ENCODE results near the gene SH2D3A.

DNA sequence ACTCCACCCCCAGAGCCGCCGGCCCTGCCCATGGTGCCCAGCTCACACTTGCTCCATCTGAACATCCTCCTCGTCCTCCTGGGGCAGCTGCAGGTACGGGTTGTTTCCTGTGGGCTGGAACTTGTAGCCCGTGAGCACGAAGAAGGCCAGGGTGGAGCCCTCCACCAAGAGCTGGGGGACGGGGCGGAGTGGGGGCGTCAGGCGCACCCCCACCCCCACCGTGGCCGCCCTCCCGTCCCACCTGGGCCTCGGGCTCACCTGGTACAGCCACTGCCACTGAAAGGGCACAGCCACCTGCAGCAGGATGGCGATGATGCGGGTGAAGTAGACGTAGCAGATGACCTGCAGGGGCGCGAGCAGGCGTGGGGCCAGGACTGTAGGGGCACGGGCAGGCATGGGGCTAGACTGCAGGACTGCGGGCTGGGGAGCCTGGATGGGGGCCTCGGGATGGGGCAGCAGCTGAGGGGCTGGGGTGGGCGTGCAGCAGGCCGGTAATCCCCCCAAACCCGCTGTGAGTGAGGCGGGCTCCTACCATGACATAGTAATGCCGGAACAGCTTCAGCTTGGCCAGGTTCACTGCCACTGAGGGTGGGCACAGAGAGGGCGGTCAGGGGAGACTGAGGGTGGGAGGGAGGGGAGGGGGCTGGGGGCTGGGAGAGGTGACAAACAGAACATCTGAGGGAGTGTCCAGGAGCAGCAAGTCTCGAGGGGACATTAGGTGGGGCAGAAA, 36.1 kb downstream of the SH2D3A start:
- TF ChIP-seq, protein P1, sequence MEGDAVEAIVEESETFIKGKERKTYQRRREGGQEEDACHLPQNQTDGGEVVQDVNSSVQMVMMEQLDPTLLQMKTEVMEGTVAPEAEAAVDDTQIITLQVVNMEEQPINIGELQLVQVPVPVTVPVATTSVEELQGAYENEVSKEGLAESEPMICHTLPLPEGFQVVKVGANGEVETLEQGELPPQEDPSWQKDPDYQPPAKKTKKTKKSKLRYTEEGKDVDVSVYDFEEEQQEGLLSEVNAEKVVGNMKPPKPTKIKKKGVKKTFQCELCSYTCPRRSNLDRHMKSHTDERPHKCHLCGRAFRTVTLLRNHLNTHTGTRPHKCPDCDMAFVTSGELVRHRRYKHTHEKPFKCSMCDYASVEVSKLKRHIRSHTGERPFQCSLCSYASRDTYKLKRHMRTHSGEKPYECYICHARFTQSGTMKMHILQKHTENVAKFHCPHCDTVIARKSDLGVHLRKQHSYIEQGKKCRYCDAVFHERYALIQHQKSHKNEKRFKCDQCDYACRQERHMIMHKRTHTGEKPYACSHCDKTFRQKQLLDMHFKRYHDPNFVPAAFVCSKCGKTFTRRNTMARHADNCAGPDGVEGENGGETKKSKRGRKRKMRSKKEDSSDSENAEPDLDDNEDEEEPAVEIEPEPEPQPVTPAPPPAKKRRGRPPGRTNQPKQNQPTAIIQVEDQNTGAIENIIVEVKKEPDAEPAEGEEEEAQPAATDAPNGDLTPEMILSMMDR (IDR thresholded peaks at IDR 0.05), result no peak
- TF ChIP-seq POLR2A (IDR thresholded peaks at IDR 0.05), result no peak
- TF ChIP-seq POLR2AphosphoS5 (IDR thresholded peaks at IDR 0.05), result no peak
